H9 (cell line): Measurements from ENCODE around the gene VANGL2. TPM values are rescaled to one million over a fixed set of nuclear protein-coding genes. Genes with fewer than 3 reads are reported as not detected.

ENCODE experiments used
- DNase-seq: peaks from one replicate; pipeline ENCODE4 v3.0.0-alpha.2; 2017
- H2AFZ ChIP-seq: one replicate; pipeline ENCODE4 v1.6.1; 2013; ENCODE audit warnings: mild to moderate bottlenecking, low read length, control low read depth, moderate library complexity
- H2AK5ac ChIP-seq: 2 replicates; pipeline ENCODE4 v1.6.1; 2013; ENCODE audit warnings: low read length, control low read depth, mixed read lengths; ENCODE audit not compliant: insufficient read length
- H2BK120ac ChIP-seq: one replicate; pipeline ENCODE4 v1.6.1; 2013; ENCODE audit warnings: low read depth, mild to moderate bottlenecking, low read length, control low read depth, inconsistent platforms; ENCODE audit not compliant: poor library complexity, severe bottlenecking
- H2BK12ac ChIP-seq: 2 replicates; pipeline ENCODE4 v1.6.1; 2013; ENCODE audit warnings: low read length, control low read depth, mixed read lengths, low read depth; ENCODE audit not compliant: insufficient read length
- H2BK15ac ChIP-seq: 2 replicates; pipeline ENCODE4 v1.6.1; 2013; ENCODE audit warnings: low read depth, low read length, control low read depth
- H2BK20ac ChIP-seq: one replicate; pipeline ENCODE4 v1.6.1; 2013; ENCODE audit warnings: low read depth, mild to moderate bottlenecking, low read length, control low read depth, inconsistent platforms; ENCODE audit not compliant: poor library complexity, severe bottlenecking
- H2BK5ac ChIP-seq: 2 replicates; pipeline ENCODE4 v1.6.1; 2013; ENCODE audit warnings: low read length, control low read depth, mixed read lengths; ENCODE audit not compliant: insufficient read length
- H3K14ac ChIP-seq: 2 replicates; pipeline ENCODE4 v1.6.1; 2013; ENCODE audit warnings: low read length, control low read depth; ENCODE audit not compliant: insufficient read depth
- H3K18ac ChIP-seq: 2 replicates; pipeline ENCODE4 v1.6.1; 2013; ENCODE audit warnings: low read depth, mild to moderate bottlenecking, mixed read lengths, low read length, control low read depth; ENCODE audit not compliant: insufficient read length
- H3K23ac ChIP-seq: 2 replicates; pipeline ENCODE4 v1.6.1; 2013; ENCODE audit warnings: low read length, control low read depth, mixed read lengths, low read depth; ENCODE audit not compliant: insufficient read length
- H3K23me2 ChIP-seq: 2 replicates; pipeline ENCODE4 v1.6.1; 2013; ENCODE audit warnings: low read depth, mild to moderate bottlenecking, mixed read lengths, low read length, control low read depth; ENCODE audit not compliant: insufficient read length, poor library complexity, severe bottlenecking
- H3K27ac ChIP-seq: 2 replicates; pipeline ENCODE4 v1.5.1; 2013; ENCODE audit warnings: low read length, control low read depth, mixed read lengths, low read depth; ENCODE audit not compliant: insufficient read length
- H3K27me3 ChIP-seq: 2 replicates; pipeline ENCODE4 v1.6.1; 2013; ENCODE audit warnings: low read length, control low read depth, inconsistent platforms; ENCODE audit not compliant: insufficient read depth
- H3K4ac ChIP-seq: 2 replicates; pipeline ENCODE4 v1.6.1; 2013; ENCODE audit warnings: low read depth, mild to moderate bottlenecking, control low read depth, inconsistent platforms, low read length, moderate library complexity
- H3K4me1 ChIP-seq: 2 replicates; pipeline ENCODE4 v1.6.1; 2013; ENCODE audit warnings: low read length, control low read depth, inconsistent platforms; ENCODE audit not compliant: insufficient read depth
- H3K4me2 ChIP-seq: 2 replicates; pipeline ENCODE4 v1.6.1; 2013; ENCODE audit warnings: low read length, control low read depth, mixed read lengths; ENCODE audit not compliant: insufficient read length, insufficient read depth
- H3K56ac ChIP-seq: 2 replicates; pipeline ENCODE4 v1.6.1; 2013; ENCODE audit warnings: low read depth, mild to moderate bottlenecking, mixed read lengths, low read length, control low read depth; ENCODE audit not compliant: insufficient read length
- H3K79me1 ChIP-seq: 2 replicates; pipeline ENCODE4 v1.6.1; 2013; ENCODE audit warnings: low read depth, mild to moderate bottlenecking, moderate library complexity, low read length, control low read depth, inconsistent platforms; ENCODE audit not compliant: insufficient read depth, poor library complexity, severe bottlenecking
- H3K79me2 ChIP-seq: 2 replicates; pipeline ENCODE4 v1.6.1; 2013; ENCODE audit warnings: low read length, control low read depth, inconsistent platforms; ENCODE audit not compliant: insufficient read depth
- H3K9ac ChIP-seq: 2 replicates; pipeline ENCODE4 v1.6.1; 2013; ENCODE audit warnings: low read length, control low read depth, mixed read lengths; ENCODE audit not compliant: insufficient read length; ENCODE audit errors: extremely low read depth
- H3K9me3 ChIP-seq: one replicate; pipeline ENCODE4 v1.6.1; 2013; ENCODE audit warnings: low read depth, low read length, inconsistent platforms; ENCODE audit not compliant: control insufficient read depth
- H3T11ph ChIP-seq: one replicate; pipeline ENCODE4 v1.6.1; 2013; ENCODE audit warnings: mild to moderate bottlenecking, low read length, control low read depth, inconsistent platforms
- H4K20me1 ChIP-seq: one replicate; pipeline ENCODE4 v1.6.1; 2013; ENCODE audit not compliant: control insufficient read depth, insufficient read length, insufficient read depth
- H4K5ac ChIP-seq: 2 replicates; pipeline ENCODE4 v1.6.1; 2013; ENCODE audit warnings: low read depth, mild to moderate bottlenecking, mixed read lengths, low read length, control low read depth; ENCODE audit not compliant: insufficient read length
- H4K8ac ChIP-seq: replicated peaks from 2 replicates; pipeline ENCODE4 v1.6.1; 2013; ENCODE audit warnings: low read length, control low read depth, mixed read lengths, low read depth; ENCODE audit not compliant: insufficient read length
- H4K91ac ChIP-seq: 2 replicates; pipeline ENCODE4 v1.6.1; 2013; ENCODE audit warnings: low read depth, mild to moderate bottlenecking, moderate library complexity, mixed read lengths, low read length, control low read depth; ENCODE audit not compliant: insufficient read length
- H3K27ac Mint-ChIP-seq, 3 experiments: 2 replicates in 2 of 3; 3 replicates in 1 of 3; pipeline ENCODE4 v1.8.0; 2020 to 2021; ENCODE audit warnings: mixed read lengths in 3 of 3, mild to moderate bottlenecking in 1 of 3, moderate library complexity in 1 of 3
- H3K27me3 Mint-ChIP-seq: 2 replicates; pipeline ENCODE4 v1.8.0; 2021; ENCODE audit warnings: low read depth, mild to moderate bottlenecking, moderate library complexity, mixed read lengths
- H3K36me3 Mint-ChIP-seq, 3 experiments: 2 replicates in 2 of 3; 3 replicates in 1 of 3; pipeline ENCODE4 v1.8.0; 2020 to 2021; ENCODE audit warnings: low read depth in 3 of 3, mixed read lengths in 3 of 3; ENCODE audit not compliant: insufficient read depth in 1 of 3
- H3K4me1 Mint-ChIP-seq, 2 experiments: 2 replicates each; pipeline ENCODE4 v1.8.0; 2020; ENCODE audit warnings: mixed read lengths in 2 of 2
- H3K4me3 Mint-ChIP-seq, 2 experiments: 2 replicates in 1 of 2; 3 replicates in 1 of 2; pipeline ENCODE4 v1.8.0; 2020 to 2021; ENCODE audit warnings: mild to moderate bottlenecking in 2 of 2, mixed read lengths in 2 of 2, moderate library complexity in 1 of 2
- H3K9me3 Mint-ChIP-seq, 2 experiments: 2 replicates in 1 of 2; 3 replicates in 1 of 2; pipeline ENCODE4 v1.8.0; 2020; ENCODE audit warnings: mild to moderate bottlenecking in 2 of 2, mixed read lengths in 2 of 2, moderate library complexity in 1 of 2
- WGBS: extraction: QIAGEN DNeasy Blood & Tissue Kit; methylation state at CpG from one replicate; pipeline ENCODE4 v1.1.7; 2013; ENCODE audit warnings: missing lambda C conversion rate, low lambda C conversion rate, mixed read lengths; ENCODE audit not compliant: insufficient read length; ENCODE audit errors: extremely low coverage; 5-methylcytosine and 5-hydroxymethylcytosine counted together
- total RNA-seq: library from RNA; stranded (reverse); gene quantifications from 2 replicates; pipeline ENCODE4 v1.2.1, GENCODE V29; 2021
- TF ChIP-seq, protein P1 (sequence below): fragments of 200-600 bp; sonication (generic); conservative IDR thresholded peaks from 3 replicates; pipeline ENCODE4 v1.8.0; 2021; ENCODE audit warnings: antibody characterized with exemption, mild to moderate bottlenecking

The VANGL2 gene
- total RNA-seq, 1 experiment from 2014 or later = 58.5 TPM

- no peaks in the 10 kb centered on the region for H3K79me2 ChIP-seq
- no peak overlapping the region for H3K27ac Mint-ChIP-seq
- TF ChIP-seq, protein P1, sequence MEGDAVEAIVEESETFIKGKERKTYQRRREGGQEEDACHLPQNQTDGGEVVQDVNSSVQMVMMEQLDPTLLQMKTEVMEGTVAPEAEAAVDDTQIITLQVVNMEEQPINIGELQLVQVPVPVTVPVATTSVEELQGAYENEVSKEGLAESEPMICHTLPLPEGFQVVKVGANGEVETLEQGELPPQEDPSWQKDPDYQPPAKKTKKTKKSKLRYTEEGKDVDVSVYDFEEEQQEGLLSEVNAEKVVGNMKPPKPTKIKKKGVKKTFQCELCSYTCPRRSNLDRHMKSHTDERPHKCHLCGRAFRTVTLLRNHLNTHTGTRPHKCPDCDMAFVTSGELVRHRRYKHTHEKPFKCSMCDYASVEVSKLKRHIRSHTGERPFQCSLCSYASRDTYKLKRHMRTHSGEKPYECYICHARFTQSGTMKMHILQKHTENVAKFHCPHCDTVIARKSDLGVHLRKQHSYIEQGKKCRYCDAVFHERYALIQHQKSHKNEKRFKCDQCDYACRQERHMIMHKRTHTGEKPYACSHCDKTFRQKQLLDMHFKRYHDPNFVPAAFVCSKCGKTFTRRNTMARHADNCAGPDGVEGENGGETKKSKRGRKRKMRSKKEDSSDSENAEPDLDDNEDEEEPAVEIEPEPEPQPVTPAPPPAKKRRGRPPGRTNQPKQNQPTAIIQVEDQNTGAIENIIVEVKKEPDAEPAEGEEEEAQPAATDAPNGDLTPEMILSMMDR = no peak
- H2BK15ac ChIP-seq = no peak overlapping the region
- no peaks in the 10 kb centered on the region for H3K79me1 ChIP-seq
- no CpG with 5 or more reads among the region's 2 CpGs for WGBS
- H3K36me3 Mint-ChIP-seq = no peaks in the 10 kb centered on the region
- H3K4me3 Mint-ChIP-seq = no peak overlapping the region
- no peak overlapping the region for H4K91ac ChIP-seq
- H3K4me1 Mint-ChIP-seq = peaks cover 10 to 16% of the 10 kb centered on the region in 2 experiments
- H2AFZ ChIP-seq = no peak overlapping the region
- no peaks in the 10 kb centered on the region; the same call in 1 of the 2 replicates for H3K4me1 ChIP-seq
- H3K4ac ChIP-seq = no peak overlapping the region
- H3K9me3 ChIP-seq = no peaks in the 10 kb centered on the region
- H3T11ph ChIP-seq = no peak overlapping the region
- H3K27me3 ChIP-seq = no peaks in the 10 kb centered on the region
- H2BK5ac ChIP-seq = no peak overlapping the region
- H3K56ac ChIP-seq = no peak overlapping the region
- H4K20me1 ChIP-seq = no peaks in the 10 kb centered on the region
- H4K8ac ChIP-seq = no peak overlapping the region
- H3K4me2 ChIP-seq = no peak overlapping the region
- H4K5ac ChIP-seq = no peak overlapping the region
- H3K27ac ChIP-seq = no peak overlapping the region
- H2BK120ac ChIP-seq = no peak overlapping the region
- no peaks in the 10 kb centered on the region for H3K23me2 ChIP-seq
- H2BK20ac ChIP-seq = no peak overlapping the region
- no peak overlapping the region for H3K18ac ChIP-seq
- no peak overlapping the region for H2AK5ac ChIP-seq
- no peak for DNase-seq
- no peak overlapping the region for H3K14ac ChIP-seq
- H3K9me3 Mint-ChIP-seq = no peaks in the 10 kb centered on the region
- H2BK12ac ChIP-seq = no peak overlapping the region
- no peak overlapping the region for H3K23ac ChIP-seq
- no peaks in the 10 kb centered on the region for H3K27me3 Mint-ChIP-seq
- H3K9ac ChIP-seq = no peak overlapping the region
These were observed 38.6 kb downstream of the VANGL2 start for GRCh38 chr1:160438935-160439334.
